ENCODE results near the gene ACACA. TPM values are rescaled to one million over a fixed set of nuclear protein-coding genes. Genes with fewer than 3 reads are reported as not detected.

Gene ACACA
- total RNA-seq, 1 donor from 2014 or later: 101 TPM

- H3K27ac Mint-ChIP-seq: no peak overlapping the region
- TF ChIP-seq CTCF (conservative IDR thresholded peaks at IDR 0.05): no peak
- H3K9me3 Mint-ChIP-seq: no peaks in the 10 kb centered on the region
- no peak for DNase-seq (ENCODE audit: extremely low spot score, unreplicated experiment)
- peaks cover 9% of the 10 kb centered on the region for H3K36me3 Mint-ChIP-seq
- peaks cover 14% of the 10 kb centered on the region for H3K4me1 Mint-ChIP-seq (ENCODE audit: unreplicated experiment)
- H3K27me3 Mint-ChIP-seq: no peaks in the 10 kb centered on the region
- H3K4me3 Mint-ChIP-seq: no peak overlapping the region
These were observed 6.1 kb downstream of the ACACA start for GRCh38 chr17:37400505-37400904.

DNA sequence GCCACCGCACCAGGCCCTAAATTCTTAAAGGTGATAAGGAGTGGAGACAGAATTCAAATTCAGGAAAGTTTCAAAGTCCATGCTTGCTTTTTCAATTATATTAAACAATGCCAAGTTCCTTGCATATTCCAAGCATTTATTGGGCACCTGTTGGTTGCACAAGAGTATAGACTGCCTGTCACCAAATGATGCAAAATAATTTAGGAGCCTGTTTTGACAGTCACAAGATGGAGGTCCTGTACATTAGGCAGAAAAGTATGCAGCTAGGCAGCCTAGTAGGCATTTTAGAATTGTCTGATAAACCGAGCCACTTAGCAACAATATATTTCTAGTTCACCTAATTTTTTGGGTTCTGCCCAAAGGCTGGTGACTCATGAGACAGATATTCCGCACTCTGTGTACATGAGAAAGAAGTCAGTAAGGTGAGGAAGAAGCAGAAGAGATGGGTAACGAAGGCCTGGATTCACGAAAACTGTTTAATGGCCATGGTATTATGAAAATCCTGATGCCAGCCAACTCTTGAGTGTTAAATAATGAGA lies 7.3 kb downstream of the ACACA start:
- H3K27ac Mint-ChIP-seq: no peak overlapping the region
- H3K4me1 Mint-ChIP-seq (ENCODE audit: unreplicated experiment): peaks cover 6% of the 10 kb centered on the region
- no peak overlapping the region for H3K4me3 Mint-ChIP-seq
- TF ChIP-seq CTCF (conservative IDR thresholded peaks at IDR 0.05): no peak
- H3K27me3 Mint-ChIP-seq: no peaks in the 10 kb centered on the region
- H3K36me3 Mint-ChIP-seq: peaks cover 3% of the 10 kb centered on the region
- H3K9me3 Mint-ChIP-seq: no peaks in the 10 kb centered on the region
- DNase-seq (ENCODE audit: extremely low spot score, unreplicated experiment): no peak

DNA sequence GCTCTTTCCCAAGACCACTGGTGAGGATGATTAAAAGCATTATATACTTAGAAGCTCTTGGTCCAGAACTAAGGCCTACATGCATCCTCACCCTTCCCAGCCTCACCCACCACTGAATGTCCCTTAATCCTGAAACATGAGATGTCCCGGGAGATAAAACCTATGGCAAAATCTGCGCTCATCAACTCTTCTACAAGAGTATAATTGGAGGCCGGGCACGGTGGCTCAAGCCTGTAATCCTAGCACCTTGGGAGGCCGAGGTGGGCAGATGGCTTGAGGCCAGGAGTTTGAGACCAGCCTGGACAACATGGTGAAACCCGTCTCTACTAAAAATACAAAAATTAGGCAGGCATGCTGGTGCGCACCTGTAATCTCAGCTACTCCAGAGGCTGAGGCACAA lies 13.3 kb downstream of the ACACA start:
- Mint-ChIP-seq H3K27ac (no peak overlapping the region), H3K36me3 (no peaks in the 10 kb centered on the region)
- TF ChIP-seq CTCF (conservative IDR thresholded peaks at IDR 0.05): no peak

DNA sequence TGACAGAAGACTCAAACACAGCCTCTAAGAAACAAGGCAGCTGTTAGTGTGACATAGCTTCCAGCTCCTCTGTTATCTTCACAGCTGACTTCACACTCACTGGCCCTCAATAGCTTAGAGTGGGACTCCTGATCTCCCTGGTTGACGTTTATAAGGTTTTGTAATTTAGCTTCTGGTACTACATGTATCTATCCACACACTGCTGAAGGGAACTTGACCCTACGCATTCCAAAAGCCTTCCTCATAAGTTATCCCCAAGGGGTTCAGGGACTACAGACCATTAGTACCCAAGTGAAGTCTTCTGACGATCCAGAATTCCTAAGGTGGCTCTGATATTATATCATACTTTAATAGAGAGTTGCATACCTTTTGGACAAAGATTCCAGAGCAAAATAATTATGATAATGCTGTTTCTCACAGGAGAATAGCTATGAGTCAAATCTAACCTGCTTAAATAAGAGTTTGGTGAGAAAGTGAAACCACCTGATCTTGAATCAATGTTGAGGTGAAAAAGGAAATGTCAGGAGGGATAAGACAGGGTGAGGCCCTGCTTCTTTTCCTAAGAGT lies 14.5 kb downstream of the ACACA start:
- no peak for TF ChIP-seq CTCF (conservative IDR thresholded peaks at IDR 0.05)
- Mint-ChIP-seq H3K9me3 (no peaks in the 10 kb centered on the region), H3K27ac (no peak overlapping the region), H3K4me1 (ENCODE audit: unreplicated experiment) (peaks cover 11% of the 10 kb centered on the region), H3K36me3 (no peaks in the 10 kb centered on the region), H3K4me3 (no peak overlapping the region), H3K27me3 (no peaks in the 10 kb centered on the region)
- no peak for DNase-seq (ENCODE audit: extremely low spot score, unreplicated experiment)

More for the DNA sequence above, 13.3 kb downstream of the ACACA start:
- no peak for DNase-seq (ENCODE audit: extremely low spot score, unreplicated experiment)
- Mint-ChIP-seq H3K27me3 (no peaks in the 10 kb centered on the region), H3K4me3 (no peak overlapping the region), H3K4me1 (ENCODE audit: unreplicated experiment) (peaks cover 11% of the 10 kb centered on the region), H3K9me3 (no peaks in the 10 kb centered on the region)

DNA sequence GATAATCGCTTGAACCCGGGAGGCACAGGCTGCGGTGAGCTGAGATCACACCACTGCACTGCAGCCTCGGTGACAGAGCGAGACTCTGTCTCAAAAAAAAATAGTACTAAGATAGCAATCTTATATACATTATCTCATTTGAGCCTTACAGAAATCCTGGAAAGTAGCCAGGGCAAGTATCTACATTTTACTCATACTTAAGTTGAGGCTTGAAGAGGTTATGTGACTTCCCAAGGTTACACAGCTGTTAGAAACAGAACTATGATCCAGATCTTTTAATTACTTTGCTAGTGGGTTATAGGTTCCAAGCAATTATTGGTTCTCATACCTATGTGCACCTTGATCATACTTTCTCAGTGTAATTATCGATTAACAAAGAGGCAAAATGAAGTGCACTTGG lies 15.5 kb downstream of the ACACA start:
- no peak for DNase-seq (ENCODE audit: extremely low spot score, unreplicated experiment)
- Mint-ChIP-seq H3K9me3 (no peaks in the 10 kb centered on the region), H3K36me3 (no peaks in the 10 kb centered on the region), H3K4me1 (ENCODE audit: unreplicated experiment) (peaks cover 11% of the 10 kb centered on the region), H3K27me3 (no peaks in the 10 kb centered on the region), H3K4me3 (no peak overlapping the region), H3K27ac (no peak overlapping the region)
- no peak for TF ChIP-seq CTCF (conservative IDR thresholded peaks at IDR 0.05)
